IMR-90 (cell line): Measurements from ENCODE around the gene SLC9A3. TPM values are rescaled to one million over a fixed set of nuclear protein-coding genes. Genes with fewer than 3 reads are reported as not detected.

ENCODE experiments used
- ATAC-seq: fragments of 200-7000 bp; cut with Tn5 transposase; 2 replicates; pipeline ENCODE4 v1.9.1; 2020; ENCODE audit warnings: low read depth, mild to moderate bottlenecking, moderate library complexity
- BruUV-seq: library from RNA; stranded (reverse); fragments of 400-500 nt; replicated peaks from 2 replicates; lab custom pipeline; 2021; lab: Mats Ljungman, UMichigan
- CTCF ChIA-PET: fragments of 300-600 bp; formaldehyde crosslinking; extraction: SDS; loops from one replicate; lab custom pipeline; 2021; ENCODE audit warnings: antibody characterized with exemption; lab: Yijun Ruan, JAX
- POLR2A ChIA-PET: fragments of 300-600 bp; sonication (Branson Sonifier 250); formaldehyde crosslinking; loops from one replicate; lab custom pipeline; 2022; ENCODE audit warnings: antibody characterized with exemption; ENCODE audit not compliant: unreplicated experiment; lab: Charles Lee
- DNase-seq: peaks from one replicate; pipeline ENCODE4 v3.0.0; 2013
- H2AFZ ChIP-seq: replicated peaks from 2 replicates; pipeline ENCODE3; 2013; ENCODE audit warnings: low read length, mild to moderate bottlenecking; ENCODE audit not compliant: poor library complexity
- H2AK5ac ChIP-seq: 2 replicates; pipeline ENCODE4 v1.6.1; 2013; ENCODE audit warnings: low read depth, low read length, inconsistent platforms
- H2AK9ac ChIP-seq: replicated peaks from 2 replicates; pipeline ENCODE3; 2013; ENCODE audit warnings: mild to moderate bottlenecking, low read depth, low read length, moderate library complexity; ENCODE audit not compliant: poor library complexity
- H2BK120ac ChIP-seq: 2 replicates; pipeline ENCODE4 v1.6.1; 2013; ENCODE audit warnings: low read depth, low read length, inconsistent platforms
- H2BK15ac ChIP-seq: 3 replicates; pipeline ENCODE4 v1.6.1; 2013; ENCODE audit warnings: low read depth, low read length, inconsistent platforms
- H2BK20ac ChIP-seq: 2 replicates; pipeline ENCODE4 v1.6.1; 2013; ENCODE audit warnings: low read depth, mild to moderate bottlenecking, inconsistent platforms, low read length, moderate library complexity
- H2BK5ac ChIP-seq: 2 replicates; pipeline ENCODE4 v1.6.1; 2013; ENCODE audit warnings: mild to moderate bottlenecking, low read depth, low read length, inconsistent platforms; ENCODE audit not compliant: poor library complexity, severe bottlenecking
- H3K14ac ChIP-seq: replicated peaks from 2 replicates; pipeline ENCODE4 v1.6.1; 2013; ENCODE audit warnings: low read depth, low read length, inconsistent platforms
- H3K18ac ChIP-seq: 2 replicates; pipeline ENCODE4 v1.6.1; 2013; ENCODE audit warnings: low read depth, low read length, control low read depth
- H3K23ac ChIP-seq: 2 replicates; pipeline ENCODE4 v1.6.1; 2013; ENCODE audit warnings: low read depth, low read length, inconsistent platforms
- H3K27ac ChIP-seq: 2 replicates; pipeline ENCODE4 v1.5.1; 2013; ENCODE audit warnings: mild to moderate bottlenecking, control low read depth, low read length; ENCODE audit not compliant: insufficient read depth
- H3K27me3 ChIP-seq: 2 replicates; pipeline ENCODE4 v1.6.1; 2013; ENCODE audit warnings: low read length; ENCODE audit not compliant: control insufficient read depth, insufficient read depth
- H3K36me3 ChIP-seq: 2 replicates; pipeline ENCODE4 v1.6.1; 2013; ENCODE audit warnings: low read length, mixed read lengths; ENCODE audit not compliant: control insufficient read depth, insufficient read depth
- H3K4ac ChIP-seq: 2 replicates; pipeline ENCODE4 v1.6.1; 2013; ENCODE audit warnings: low read depth, low read length, inconsistent platforms
- H3K4me1 ChIP-seq: 2 replicates; pipeline ENCODE4 v1.6.1; 2013; ENCODE audit warnings: low read length, mixed read lengths; ENCODE audit not compliant: control insufficient read depth, insufficient read depth
- H3K4me2 ChIP-seq: 2 replicates; pipeline ENCODE4 v1.6.1; 2013; ENCODE audit warnings: low read depth, mild to moderate bottlenecking, control low read depth, low read length, moderate library complexity
- H3K4me3 ChIP-seq: 2 replicates; pipeline ENCODE4 v1.5.1; 2013; ENCODE audit warnings: low read depth, mild to moderate bottlenecking, control low read depth, low read length, moderate library complexity; ENCODE audit not compliant: insufficient read depth
- H3K56ac ChIP-seq: 2 replicates; pipeline ENCODE4 v1.6.1; 2013; ENCODE audit warnings: low read length, inconsistent platforms; ENCODE audit not compliant: insufficient read depth; ENCODE audit errors: extremely low read depth
- H3K79me1 ChIP-seq, 2 experiments: 2 replicates each; pipeline ENCODE4 v1.6.1; 2013; ENCODE audit warnings: low read length in 2 of 2, inconsistent platforms in 1 of 2, low read depth in 1 of 2
- H3K9ac ChIP-seq: 2 replicates; pipeline ENCODE4 v1.6.1; 2013; ENCODE audit warnings: low read depth, low read length, control low read depth
- H3K9me1 ChIP-seq: 2 replicates; pipeline ENCODE4 v1.6.1; 2013; ENCODE audit warnings: low read length, inconsistent platforms; ENCODE audit not compliant: insufficient read depth
- H3K9me3 ChIP-seq: 2 replicates; pipeline ENCODE4 v1.6.1; 2013; ENCODE audit warnings: low read length; ENCODE audit not compliant: control insufficient read depth, insufficient read depth
- H4K20me1 ChIP-seq: 2 replicates; pipeline ENCODE4 v1.6.1; 2013; ENCODE audit warnings: low read length, inconsistent platforms; ENCODE audit not compliant: insufficient read depth
- H4K5ac ChIP-seq: 2 replicates; pipeline ENCODE4 v1.6.1; 2013; ENCODE audit warnings: mild to moderate bottlenecking, low read depth, low read length, control low read depth
- H4K8ac ChIP-seq, 2 experiments: 2 replicates each; pipeline ENCODE4 v1.6.1; 2013; ENCODE audit warnings: low read depth in 2 of 2, low read length in 2 of 2, control low read depth in 1 of 2, inconsistent platforms in 1 of 2
- H4K91ac ChIP-seq: 2 replicates; pipeline ENCODE4 v1.6.1; 2013; ENCODE audit warnings: low read depth, low read length, inconsistent platforms; ENCODE audit not compliant: insufficient read depth
- BHLHE40 ChIP-seq: fragments of 150-350 bp; IDR thresholded peaks from 2 replicates; pipeline ENCODE4 v1.6.1; 2016; ENCODE audit warnings: mild to moderate bottlenecking, low read depth, low read length
- CEBPB ChIP-seq: IDR thresholded peaks from 2 replicates; pipeline ENCODE4 v1.6.1; 2012; ENCODE audit warnings: low read depth, low read length, improper control_type of control experiment
- CHD1 ChIP-seq: IDR thresholded peaks from 2 replicates; pipeline ENCODE4 v1.6.1; 2012; ENCODE audit warnings: low read depth, low read length, improper control_type of control experiment
- CTCF ChIP-seq: conservative IDR thresholded peaks from 2 replicates; pipeline ENCODE4 v1.5.1; 2012; ENCODE audit warnings: mild to moderate bottlenecking, low read depth, low read length, improper control_type of control experiment
- ELK1 ChIP-seq: fragments of 150-350 bp; IDR thresholded peaks from 2 replicates; pipeline ENCODE4 v1.6.1; 2016; ENCODE audit warnings: low read depth, mild to moderate bottlenecking, low read length, moderate library complexity, borderline replicate concordance
- FOS ChIP-seq: fragments of 150-350 bp; IDR thresholded peaks from 2 replicates; pipeline ENCODE4 v1.6.1; 2016; ENCODE audit warnings: low read depth, low read length
- MAFK ChIP-seq: IDR thresholded peaks from 2 replicates; pipeline ENCODE4 v1.6.1; 2012; ENCODE audit warnings: low read depth, low read length, improper control_type of control experiment
- MAZ ChIP-seq: IDR thresholded peaks from 2 replicates; pipeline ENCODE4 v1.6.1; 2012; ENCODE audit warnings: low read depth, mild to moderate bottlenecking, low read length, improper control_type of control experiment, moderate library complexity, borderline replicate concordance
- MXI1 ChIP-seq: IDR thresholded peaks from 2 replicates; pipeline ENCODE4 v1.6.1; 2012; ENCODE audit warnings: low read depth, mild to moderate bottlenecking, low read length, moderate library complexity, borderline replicate concordance
- NFE2L2 ChIP-seq: fragments of 150-350 bp; IDR thresholded peaks from 2 replicates; pipeline ENCODE4 v1.6.1; 2016; ENCODE audit warnings: low read depth, mild to moderate bottlenecking, low read length
- POLR2A ChIP-seq: IDR thresholded peaks from 2 replicates; pipeline ENCODE4 v1.6.1; 2012; ENCODE audit warnings: mild to moderate bottlenecking, low read depth, low read length
- RAD21 ChIP-seq: IDR thresholded peaks from 2 replicates; pipeline ENCODE4 v1.6.1; 2012; ENCODE audit warnings: low read length, improper control_type of control experiment
- RCOR1 ChIP-seq: IDR thresholded peaks from 2 replicates; pipeline ENCODE4 v1.6.1; 2012; ENCODE audit warnings: mild to moderate bottlenecking, low read length, improper control_type of control experiment; ENCODE audit not compliant: insufficient replicate concordance
- RFX5 ChIP-seq: IDR thresholded peaks from 2 replicates; pipeline ENCODE4 v1.8.0; 2012; ENCODE audit warnings: low read depth, mild to moderate bottlenecking, low read length, moderate library complexity
- SMC3 ChIP-seq: fragments of 150-350 bp; IDR thresholded peaks from 2 replicates; pipeline ENCODE4 v1.6.1; 2016; ENCODE audit warnings: low read depth, mild to moderate bottlenecking, antibody characterized with exemption, low read length, moderate library complexity
- USF2 ChIP-seq: fragments of 150-350 bp; IDR thresholded peaks from 2 replicates; pipeline ENCODE4 v1.6.1; 2017; ENCODE audit warnings: mild to moderate bottlenecking, antibody characterized with exemption, low read length, low read depth
- WGBS, 2 experiments: methylation state at CpG; one replicate each; pipeline versions ENCODE4 v1.1.5 to v1.1.7; 2013; ENCODE audit warnings: missing lambda C conversion rate in 2 of 2; ENCODE audit not compliant: insufficient read length in 1 of 2; ENCODE audit errors: extremely low coverage in 2 of 2; 5-methylcytosine and 5-hydroxymethylcytosine counted together
- dilution Hi-C: fragments of 300-500 bp; cut with HindIII; formaldehyde crosslinking; loops from one replicate; pipeline ENCODE4 v1.14.3; 2018; ENCODE audit warnings: low sequenced_read_pairs; ENCODE audit not compliant: unreplicated experiment
- in situ Hi-C: fragments of 300-500 bp; cut with MboI; formaldehyde crosslinking; loops from 3 replicates; pipeline ENCODE4 v1.14.3; 2019; ENCODE audit warnings: low sequenced_read_pairs, inconsistent platforms, mixed read lengths
- intact Hi-C: fragments of 100-400 bp; cut with micrococcal nuclease; formaldehyde crosslinking; loops from 2 replicates; pipeline ENCODE4 v1.10.0; 2022
- polyA plus RNA-seq, 3 experiments: library from polyadenylated mRNA; depleted of rRNA; stranded (reverse); fragments of >200 nt; gene quantifications; 2 replicates each; pipeline ENCODE4 v1.2.3, GENCODE V29; 2012; ENCODE audit warnings: low replicate concordance in 1 of 3
- total RNA-seq: library from RNA; depleted of rRNA; stranded (reverse); fragments of >200 nt; gene quantifications from 2 replicates; pipeline ENCODE4 v1.2.3, GENCODE V29; 2012

SLC9A3 gene
- total and polyA plus RNA-seq, 2 of the 4 experiments (the other 2 are of a cell fraction) = 0.72 to 1.5 TPM

- Histone ChIP-seq H3K9me1 (no peaks in the 10 kb centered on the region), H2BK120ac (no peak overlapping the region), H2AK9ac (no peak overlapping the region), H4K20me1 (no peaks in the 10 kb centered on the region), H4K5ac (no peak overlapping the region), H3K4me1 (no peaks in the 10 kb centered on the region), H3K4me2 (no peak overlapping the region), H3K9me3 (no peaks in the 10 kb centered on the region), H3K79me1 (no peaks in the 10 kb centered on the region), H3K4me3 (no peak overlapping the region), H2AK5ac (no peak overlapping the region), H3K27me3 (peaks cover 47% of the 10 kb centered on the region), H4K91ac (no peak overlapping the region), H3K14ac (no peak overlapping the region), H3K56ac (no peak overlapping the region), H3K18ac (no peak overlapping the region), H3K27ac (no peak overlapping the region), H2BK15ac (no peak overlapping the region), H3K36me3 (no peaks in the 10 kb centered on the region), H2BK5ac (no peak overlapping the region), H3K4ac (no peak overlapping the region), H3K23ac (no peak overlapping the region), H3K9ac (no peak overlapping the region), H2AFZ (no peak overlapping the region), H4K8ac (no peak overlapping the region), H2BK20ac (no peak overlapping the region)
- BruUV-seq = no TSS peak
- DNase-seq = no peak
- in situ Hi-C loops = no loop called here
- dilution Hi-C loops = no loop called here
- 60% methylated on average over 4 of the region's 19 CpGs; no CpG with 5 or more reads in 1 of the 2 experiments for WGBS, 2 experiments
- ATAC-seq = no peak
- ChIA-PET CTCF (no interaction called here), POLR2A (no interaction called here)
- TF ChIP-seq MXI1 (no peak), MAFK (no peak), CTCF (no peak), POLR2A (no peak), CHD1 (no peak), USF2 (no peak), RCOR1 (no peak), ELK1 (no peak), CEBPB (no peak), NFE2L2 (no peak), MAZ (no peak), SMC3 (no peak), RAD21 (no peak), RFX5 (no peak), BHLHE40 (no peak), FOS (no peak)
- intact Hi-C loops = no loop called here
These were observed 28.2 kb downstream of the SLC9A3 start for GRCh38 chr5:496028-496427.
